Measurements from ENCODE around the gene AOC1.

Gene AOC1

DNA sequence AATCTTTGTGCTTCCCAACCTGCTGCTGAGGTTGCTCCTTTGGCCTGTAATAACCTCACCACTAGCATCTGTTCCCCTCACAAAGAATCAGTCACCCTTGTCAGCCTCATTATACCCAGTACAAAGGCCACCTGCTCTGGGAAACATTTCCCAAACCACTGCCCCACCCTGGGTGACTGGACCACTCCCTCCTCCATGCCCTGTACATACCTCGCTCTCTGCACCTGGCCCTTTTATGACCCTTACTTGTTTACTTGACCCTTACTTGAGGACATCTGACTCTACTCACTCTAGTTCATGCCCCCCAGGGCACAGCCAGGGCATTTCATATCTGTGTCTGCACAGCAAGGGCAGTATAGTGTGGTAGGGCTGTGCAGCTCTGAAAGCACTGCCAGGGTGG, 21.4 kb upstream of the AOC1 start:
- intact Hi-C loops (cut with DNase I): no loop called here
- no peak for DNase-seq

DNA sequence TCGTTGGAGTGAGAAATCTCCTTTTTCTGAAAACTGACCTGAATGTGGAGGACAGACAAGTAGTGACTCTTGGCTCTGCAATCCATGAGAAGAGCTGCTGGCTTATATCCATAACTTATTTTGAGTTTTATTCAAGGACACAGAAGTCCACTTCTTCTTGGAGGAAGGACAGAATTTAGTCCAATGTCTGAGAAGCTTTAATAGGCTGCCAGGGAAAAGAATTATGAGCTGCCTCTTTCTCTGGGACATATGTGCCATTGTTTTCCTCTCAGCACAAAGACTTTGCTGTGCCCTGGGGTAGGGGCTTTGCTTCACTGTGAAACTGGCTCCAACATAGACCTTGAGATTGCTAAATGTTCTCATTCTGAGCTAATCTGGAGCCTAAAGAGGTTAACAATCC, 20.5 kb upstream of the AOC1 start:
- no peak for DNase-seq
- intact Hi-C loops (cut with DNase I): no loop called here

DNA sequence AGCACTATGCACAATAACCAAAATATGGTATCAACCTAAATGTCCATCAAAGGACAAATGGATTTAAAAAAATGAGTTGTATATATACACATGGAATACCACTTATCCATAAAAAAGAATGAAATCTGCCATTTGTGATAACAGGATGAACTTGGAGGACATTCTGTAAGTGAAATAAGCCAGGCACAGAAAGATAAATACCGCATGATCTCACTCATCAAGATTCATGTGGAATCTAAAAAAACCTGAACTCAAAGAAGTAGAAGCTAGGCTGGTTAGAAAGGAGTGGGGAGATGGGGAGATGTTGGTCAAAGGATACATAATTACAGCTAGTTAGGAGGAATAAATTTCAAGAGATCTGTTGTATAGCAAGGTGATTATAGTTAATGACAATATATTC, 17.3 kb upstream of the AOC1 start:
- intact Hi-C loops (cut with DNase I): no loop called here
- DNase-seq: no peak

DNA sequence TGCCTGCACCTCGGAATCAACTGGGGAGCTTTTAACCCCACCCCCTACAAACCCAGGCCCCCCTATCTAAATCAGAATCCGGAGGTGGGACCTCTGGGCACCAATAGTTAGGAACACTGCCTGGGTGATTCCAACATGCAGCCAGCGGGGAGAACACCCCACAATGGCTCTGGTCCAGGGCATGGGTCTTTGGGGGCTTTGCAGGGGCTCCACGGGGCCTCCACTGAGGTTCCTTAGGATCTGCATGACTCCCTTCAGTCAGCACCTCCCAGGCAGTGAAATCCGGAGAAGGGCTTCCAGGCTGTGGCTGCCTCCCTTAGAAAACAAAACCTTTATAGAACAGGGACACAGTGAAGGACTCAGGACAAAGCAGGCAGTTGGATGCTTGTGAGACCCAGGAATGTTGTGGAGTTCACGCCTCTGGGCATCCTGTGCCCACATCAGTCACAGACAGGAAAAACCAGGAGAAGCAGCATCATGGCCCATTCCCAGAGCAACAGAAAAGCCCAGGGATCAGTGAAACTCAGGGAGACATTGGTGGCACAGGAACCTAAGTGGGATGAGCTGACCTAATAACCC, 16.5 kb upstream of the AOC1 start:
- intact Hi-C loops (cut with DNase I): no loop called here
- no peak for DNase-seq

DNA sequence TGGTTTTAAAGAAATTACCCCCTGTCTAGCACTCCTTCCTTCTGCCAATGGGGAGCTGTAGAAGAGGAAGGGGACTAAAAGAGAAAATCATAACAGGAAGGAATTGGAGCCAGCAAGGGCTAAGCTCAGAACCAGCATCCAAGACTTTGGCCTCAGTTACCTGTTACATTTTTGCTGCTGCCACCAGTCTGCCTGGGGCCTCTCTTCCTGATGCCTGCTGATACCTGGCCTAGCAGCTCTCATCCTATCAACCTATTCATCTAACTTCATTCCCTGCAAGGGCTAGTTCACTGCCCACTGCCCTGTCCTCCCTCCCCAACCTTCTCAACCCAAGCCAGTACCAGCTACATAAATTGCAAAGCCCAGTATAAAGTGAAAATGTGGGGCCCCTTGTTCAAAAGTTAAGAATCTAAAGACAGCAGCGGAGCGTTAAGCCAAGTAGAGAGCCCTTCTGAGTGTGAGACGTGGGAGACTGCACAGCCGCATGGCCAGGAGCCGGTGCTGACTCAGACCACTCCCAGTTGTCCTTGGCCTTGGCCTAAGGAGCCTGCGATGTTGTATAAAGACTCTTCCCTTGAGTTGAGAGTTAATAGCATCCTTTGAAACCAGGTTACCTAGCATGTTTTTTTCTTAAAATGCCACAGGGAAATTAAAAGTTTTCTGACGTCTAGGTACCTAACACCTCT, 13.2 kb upstream of the AOC1 start:
- no peak for DNase-seq
- intact Hi-C loops (cut with DNase I): no loop called here

DNA sequence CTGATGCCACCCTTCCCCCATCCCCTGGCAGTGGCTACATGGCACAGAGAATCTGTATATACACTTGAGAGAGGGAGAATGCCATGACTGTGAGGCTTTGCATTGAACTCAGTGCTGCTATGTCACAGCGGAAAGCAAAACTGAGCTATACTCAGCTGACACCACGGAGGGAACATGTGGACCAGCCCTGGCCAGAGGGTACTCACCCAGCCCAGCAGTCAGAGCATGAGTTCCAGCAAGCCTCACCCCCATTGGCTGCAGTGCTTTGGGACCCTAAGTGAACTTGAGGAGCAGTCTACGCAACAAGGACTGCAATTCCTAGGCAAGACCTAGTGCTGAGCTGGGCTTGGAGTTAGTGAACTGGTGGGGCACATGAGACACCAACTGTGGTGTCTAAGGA, 10.3 kb upstream of the AOC1 start:
- intact Hi-C loops (cut with DNase I): no loop called here
- no peak for DNase-seq

DNA sequence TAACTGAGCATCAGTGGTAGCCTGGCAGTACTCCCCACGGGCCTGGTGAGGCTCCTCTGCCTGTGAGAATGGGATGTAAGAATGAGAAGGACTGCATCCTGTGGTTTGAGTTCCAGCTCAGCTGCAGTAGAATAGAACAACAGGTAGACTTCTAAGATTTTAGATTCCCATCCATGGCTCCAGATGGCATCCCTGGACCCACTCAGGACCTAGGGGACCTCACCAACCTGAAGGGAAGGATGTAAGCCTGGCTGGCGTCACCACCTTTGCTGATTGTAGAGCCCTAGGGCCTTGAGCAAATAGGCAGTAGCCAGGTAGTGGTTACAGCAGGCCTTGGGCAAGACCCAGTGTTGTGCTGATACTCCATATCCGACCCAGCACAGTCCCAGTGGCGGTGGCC, 9.6 kb upstream of the AOC1 start:
- intact Hi-C loops (cut with DNase I): no loop called here
- DNase-seq: no peak

DNA sequence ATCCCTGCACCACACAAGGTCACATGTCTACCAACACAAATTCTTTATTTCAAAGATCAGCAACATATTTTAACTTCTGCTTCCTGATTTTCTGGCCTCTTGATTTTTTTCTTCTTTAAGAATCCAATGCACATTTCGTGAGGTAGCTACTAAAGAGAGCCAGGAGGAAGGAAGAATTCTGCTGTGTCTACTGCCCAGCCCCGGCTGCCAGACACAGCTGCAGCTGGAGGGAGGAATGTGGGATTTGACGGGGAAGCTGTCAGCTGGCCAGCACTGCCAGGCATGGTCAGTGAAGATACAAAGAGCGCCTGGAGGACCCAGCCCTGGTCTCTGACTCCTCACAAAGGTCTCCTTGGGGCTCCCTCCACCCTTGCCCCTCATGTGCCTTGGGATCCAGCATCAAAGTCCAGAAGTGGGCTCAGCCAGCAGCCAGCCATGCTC, 6.9 kb upstream of the AOC1 start:
- DNase-seq: peak in 4 of 10 donors; percentile 20 to 89 (median 36)
- intact Hi-C loops (cut with DNase I): no loop called here

DNA sequence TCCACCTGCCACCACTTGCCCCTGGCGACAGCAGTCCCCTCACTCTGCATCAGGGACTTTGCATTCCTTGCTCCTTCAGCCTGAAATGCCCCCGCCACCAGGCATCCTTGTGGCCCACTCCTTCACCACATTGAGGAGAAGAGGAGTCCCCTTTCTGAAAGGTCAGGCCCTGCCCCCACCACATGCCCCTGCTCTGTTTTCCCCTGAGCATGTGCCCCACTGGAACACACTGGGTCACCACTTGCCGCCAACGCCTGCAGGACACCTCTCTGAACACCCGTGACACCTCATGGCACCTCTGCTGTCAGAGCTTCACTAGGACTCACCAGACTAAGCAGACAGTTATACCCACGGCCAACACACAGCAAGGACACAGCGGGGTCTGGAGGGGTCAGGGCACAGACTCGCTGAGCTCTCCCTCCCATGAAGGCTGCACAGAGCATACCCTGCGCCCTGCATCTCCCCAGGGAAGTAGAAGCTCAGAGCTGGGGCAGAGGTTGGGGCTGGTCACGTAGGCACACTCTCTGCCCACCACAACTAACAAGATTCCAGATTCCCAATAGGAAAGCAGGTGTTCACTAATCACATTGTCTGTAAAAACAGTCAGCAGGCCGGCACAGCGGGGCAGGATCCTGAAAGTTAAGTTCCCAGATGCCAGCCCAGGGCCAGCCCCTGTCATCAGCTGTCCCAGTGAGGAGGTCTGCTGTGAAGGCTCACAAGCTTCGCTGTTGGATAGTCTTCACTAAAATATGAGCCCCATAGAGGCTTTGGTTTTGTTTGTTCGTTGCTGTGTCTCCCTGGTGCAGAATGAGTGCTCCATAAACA, 5.8 kb upstream of the AOC1 start:
- DNase-seq: no peak
- intact Hi-C loops (cut with DNase I): no loop called here

DNA sequence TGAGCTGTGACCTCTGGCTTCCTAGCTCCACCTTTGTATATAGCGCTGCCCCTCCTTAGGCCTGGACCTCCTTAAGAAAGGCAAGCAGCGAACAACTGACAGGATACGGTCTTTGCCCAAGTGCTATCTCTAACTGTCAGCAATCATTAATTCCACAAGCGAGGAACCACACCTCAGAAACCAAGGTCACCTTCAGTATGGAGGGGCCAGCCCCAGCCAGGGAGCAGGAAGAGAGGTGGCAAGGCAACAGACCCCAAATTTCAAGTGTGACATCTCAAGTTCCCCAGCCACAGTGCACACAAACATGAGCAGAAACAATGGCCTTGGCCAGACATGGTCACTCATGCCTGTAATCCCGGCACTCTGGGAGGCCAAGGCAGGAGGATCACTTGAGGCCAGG, 4.8 kb upstream of the AOC1 start:
- intact Hi-C loops (cut with DNase I): no loop called here
- no peak for DNase-seq

DNA sequence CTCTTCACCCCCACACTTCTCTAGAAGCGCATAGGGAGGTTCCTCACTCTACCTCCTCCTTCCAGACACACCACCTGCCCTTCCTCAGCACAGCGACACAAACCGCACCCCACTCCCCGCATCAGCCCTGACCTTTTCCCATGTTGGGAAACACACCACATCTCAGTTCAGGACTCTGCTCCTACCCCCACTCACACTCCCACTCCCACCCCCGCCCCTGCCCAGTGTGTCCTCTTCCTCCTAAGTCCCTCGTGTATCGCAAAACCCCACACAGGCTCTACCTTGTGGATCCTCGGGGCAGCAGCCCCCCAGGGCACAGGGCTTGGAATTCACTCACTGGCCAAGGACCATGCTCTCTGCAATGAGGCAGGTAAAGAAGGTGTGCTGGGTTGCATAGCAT, 4.2 kb upstream of the AOC1 start:
- no peak for DNase-seq
- intact Hi-C loops (cut with DNase I): no loop called here

DNA sequence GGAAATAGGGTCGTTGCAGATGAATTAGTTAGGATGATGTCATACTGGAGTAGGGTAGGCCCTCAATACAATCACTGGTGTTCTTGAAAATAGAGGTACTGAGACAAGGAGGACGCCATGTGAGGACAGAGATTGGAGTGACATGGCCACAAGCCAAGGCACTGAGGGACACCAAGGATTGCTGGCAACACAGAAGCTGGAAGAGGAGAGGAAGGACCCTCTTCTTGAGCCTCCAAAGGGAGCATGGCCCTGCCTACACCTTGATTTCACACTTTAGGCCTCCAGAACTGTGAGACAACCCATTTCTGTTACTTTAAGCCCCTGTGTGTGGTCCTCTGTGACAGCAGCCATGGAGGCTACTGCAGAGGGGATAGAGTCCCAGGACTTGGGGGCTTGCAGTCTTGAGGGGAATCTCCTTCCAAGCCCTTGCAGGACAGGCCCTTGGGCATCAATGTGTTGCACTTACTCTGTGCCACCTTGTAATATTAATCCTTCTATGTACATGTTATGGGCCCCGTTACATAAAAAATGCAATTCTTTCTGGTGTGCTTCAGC, 3.7 kb upstream of the AOC1 start:
- no peak for DNase-seq
- intact Hi-C loops (cut with DNase I): no loop called here

DNA sequence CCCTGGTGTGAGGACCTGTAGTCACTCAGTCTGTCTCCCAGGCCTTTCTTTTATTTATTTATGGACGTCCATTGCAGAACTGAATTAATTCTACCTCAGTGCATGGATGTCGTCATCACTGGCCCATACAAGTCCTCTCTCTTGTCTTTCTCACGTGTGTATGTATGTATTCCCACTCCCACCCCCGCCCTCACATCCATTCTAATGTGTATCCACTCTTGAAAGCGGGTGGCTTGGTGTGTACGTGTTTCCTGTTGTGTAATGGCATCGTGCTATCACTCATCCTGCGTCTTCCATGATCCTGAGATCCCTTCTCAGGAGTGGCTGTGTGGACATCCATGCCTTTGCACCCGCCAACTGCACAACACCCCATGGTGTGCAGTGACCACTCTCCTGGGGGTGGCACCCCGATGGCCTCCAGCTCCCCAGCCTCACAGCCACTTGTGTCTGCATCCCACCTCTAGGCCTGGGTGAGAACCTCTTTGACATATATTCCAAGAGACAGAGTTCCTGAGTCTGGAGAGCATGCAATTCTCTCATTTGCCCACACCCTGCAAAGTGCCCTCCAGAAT, 3.0 kb upstream of the AOC1 start:
- intact Hi-C loops (cut with DNase I): no loop called here
- no peak for DNase-seq

DNA sequence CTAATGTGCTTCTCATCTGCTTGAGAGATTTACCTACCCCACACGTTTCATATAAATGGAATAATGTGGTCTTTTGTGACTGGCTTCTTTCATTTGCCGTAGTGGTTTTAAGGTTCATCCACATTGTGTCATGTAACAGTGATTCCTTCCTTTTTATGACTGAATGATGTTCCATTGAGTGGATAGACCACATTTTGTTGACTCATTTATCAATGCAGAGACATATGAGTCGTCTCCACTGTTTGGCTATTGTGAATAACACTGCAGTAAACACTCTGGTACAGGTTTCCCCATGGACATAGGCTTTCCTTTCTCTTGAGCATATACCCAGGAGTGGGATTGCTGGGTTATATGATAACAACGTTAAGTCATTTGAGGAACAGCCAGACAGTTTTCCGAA, 2.0 kb upstream of the AOC1 start:
- DNase-seq: no peak
- intact Hi-C loops (cut with DNase I): no loop called here

DNA sequence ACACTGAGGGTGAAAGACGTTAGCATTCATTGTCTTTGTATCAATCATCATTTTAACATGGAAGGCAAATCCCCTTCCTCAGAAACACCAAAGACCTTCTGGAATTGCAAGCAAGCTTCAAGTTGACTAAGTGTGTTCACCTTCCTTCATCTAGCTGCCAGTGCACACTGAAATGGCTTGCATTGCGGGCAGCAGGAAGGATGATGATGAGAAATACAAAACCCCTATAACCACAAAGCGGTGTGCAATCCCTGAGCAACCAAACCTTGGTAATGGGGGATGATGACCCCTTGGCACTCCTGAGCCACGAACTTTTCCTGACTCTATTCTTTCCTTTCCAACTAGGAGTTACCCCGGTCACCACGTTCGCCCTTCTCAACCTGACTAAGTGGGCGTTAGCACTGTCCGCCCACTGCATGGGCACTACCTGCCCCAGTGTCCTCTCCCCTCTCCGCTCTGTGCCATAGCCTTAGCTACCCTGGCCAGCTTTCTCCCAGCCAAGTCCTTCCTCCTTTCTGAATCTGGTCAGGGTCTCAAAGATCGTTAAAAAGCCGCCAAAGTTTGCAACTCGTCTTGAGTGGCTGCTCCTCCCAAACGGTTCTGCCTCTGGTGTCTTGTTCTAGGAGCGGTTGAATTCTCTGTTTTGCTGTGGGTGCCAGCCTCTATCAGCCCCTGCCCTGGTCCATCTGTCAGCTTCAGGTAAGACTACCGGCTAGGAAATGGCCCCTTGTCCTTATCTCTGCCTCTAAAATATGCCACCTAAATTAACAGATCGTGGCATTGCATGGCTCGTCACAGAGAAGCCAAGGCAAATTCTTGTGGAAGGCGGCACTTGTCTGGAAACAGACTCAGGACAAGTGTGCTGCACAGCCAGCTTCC, 586 bp upstream of the AOC1 start:
- intact Hi-C loops (cut with DNase I): no loop called here
- DNase-seq: no peak

DNA sequence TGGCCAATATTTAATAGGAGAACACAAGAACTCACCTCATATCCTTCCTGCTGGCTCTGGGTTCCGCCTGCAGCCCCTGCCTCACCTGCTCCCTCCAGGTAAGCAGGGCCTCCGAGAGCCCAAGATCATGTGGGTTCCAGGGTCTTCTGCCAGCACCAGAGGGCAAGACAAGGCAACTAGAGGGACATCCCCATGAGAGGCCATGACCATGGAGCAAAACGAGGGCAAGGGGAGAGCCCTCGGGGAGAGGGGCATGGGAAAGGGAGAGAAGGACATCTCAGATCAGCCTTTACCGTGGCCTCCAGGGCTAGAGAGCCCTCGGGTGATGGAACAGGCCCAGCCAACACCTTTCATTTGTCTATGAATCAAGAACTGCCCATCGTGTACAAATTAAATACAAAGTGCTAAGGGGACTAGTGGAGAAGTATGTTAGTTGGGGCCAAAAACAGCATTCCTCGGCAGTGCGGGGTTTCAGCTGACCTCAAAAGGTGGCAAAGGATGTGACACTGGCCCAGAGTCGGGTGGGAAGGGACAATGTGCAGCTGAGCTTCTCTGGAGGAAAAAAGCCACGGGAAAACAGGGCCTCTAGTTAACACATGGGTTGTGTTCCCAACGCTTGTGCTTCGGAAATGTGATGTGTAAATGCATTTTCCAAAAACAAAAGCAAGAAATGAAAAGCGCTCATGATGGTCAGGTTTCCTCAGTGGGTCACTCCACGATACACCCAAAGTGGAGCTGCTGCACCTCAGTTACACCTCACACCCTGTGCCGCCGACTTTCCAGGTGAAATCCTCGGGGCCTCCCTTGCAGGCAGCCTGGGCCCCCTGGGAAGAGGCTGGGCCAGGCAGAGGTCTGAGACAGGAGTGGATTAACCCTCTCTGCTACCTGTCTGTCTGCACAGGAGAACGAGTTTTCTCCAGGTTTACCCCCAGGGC, 2.0 kb downstream of the AOC1 start:
- DNase-seq: no peak
- intact Hi-C loops (cut with DNase I): no loop called here

DNA sequence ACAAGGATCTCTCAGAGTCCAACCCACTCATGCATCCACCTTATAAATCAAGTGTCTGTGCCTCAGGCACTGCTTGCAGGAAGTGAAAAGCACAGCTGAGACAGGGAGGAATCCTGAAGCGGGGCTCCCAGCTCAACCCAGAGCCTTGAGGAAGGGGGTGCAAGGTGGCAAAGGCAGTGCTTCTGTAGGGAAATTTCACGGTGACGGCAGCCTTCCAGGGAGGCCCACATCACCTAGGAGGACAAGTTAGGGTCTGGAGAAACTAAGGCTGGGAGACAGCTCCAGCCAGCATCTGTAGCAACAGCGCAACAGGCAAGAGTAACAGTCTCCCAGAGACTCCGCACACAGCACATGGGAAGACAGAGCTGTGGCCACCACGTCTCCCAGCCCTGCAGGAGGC, 2.7 kb downstream of the AOC1 start:
- no peak for DNase-seq
- intact Hi-C loops (cut with DNase I): no loop called here

DNA sequence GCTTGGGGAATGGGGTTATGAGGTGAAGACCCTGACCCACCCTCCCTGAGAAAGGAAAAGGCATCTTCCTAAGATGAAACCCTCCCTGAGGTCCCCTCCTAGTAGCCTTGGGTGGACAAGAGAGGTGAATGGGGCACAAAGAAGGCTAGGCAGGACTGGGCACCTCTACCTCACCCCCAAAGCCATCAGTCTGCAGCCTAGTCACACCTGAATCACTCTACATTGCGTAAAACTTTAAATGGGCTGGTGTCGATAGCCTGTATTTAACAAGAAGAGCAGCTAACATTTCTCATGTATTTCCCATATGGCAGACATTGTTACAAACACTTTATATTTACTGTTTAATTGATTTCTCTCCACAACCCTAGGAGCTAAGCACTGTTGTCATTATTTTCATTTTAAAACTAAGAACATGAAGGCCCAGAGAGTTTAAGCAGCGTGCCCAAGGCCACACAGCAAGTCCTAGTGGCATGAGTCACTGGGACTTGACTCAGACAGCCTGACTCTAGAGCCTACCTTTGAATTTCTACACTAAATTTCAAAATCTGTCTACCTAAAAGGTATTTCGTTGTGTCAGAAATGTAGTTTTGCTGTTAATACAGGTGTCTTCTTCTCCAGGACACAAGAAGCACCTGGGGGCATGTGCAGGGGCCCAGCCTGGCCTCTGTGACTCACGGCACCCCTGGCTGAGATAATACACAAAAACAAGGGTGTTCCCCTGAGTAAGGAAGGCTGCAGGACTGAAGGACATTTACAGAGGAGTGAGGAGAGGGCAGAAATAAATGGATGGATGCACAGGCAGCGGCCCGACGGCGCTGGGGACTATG, 3.4 kb downstream of the AOC1 start:
- no peak for DNase-seq

More for the DNA sequence above, 3.4 kb downstream of the AOC1 start:
- intact Hi-C loops (cut with DNase I): no loop called here
